GM23248 (cell line): ENCODE measurements around the gene S100A9.

ENCODE experiments used
- EZH2 ChIP-seq: fragments of 200-600 bp; sonication (generic); IDR thresholded peaks from 2 replicates; pipeline ENCODE4 v1.6.1; 2018; ENCODE audit warnings: antibody characterized with exemption, mild to moderate bottlenecking; ENCODE audit not compliant: insufficient read depth, poor library complexity, severe bottlenecking
- EZH2phosphoT487 ChIP-seq: fragments of 200-600 bp; sonication (generic); IDR thresholded peaks from 2 replicates; pipeline ENCODE4 v1.6.1; 2018; ENCODE audit warnings: antibody characterized with exemption, moderate library complexity, mild to moderate bottlenecking, low read depth; ENCODE audit not compliant: insufficient read depth

DNA sequence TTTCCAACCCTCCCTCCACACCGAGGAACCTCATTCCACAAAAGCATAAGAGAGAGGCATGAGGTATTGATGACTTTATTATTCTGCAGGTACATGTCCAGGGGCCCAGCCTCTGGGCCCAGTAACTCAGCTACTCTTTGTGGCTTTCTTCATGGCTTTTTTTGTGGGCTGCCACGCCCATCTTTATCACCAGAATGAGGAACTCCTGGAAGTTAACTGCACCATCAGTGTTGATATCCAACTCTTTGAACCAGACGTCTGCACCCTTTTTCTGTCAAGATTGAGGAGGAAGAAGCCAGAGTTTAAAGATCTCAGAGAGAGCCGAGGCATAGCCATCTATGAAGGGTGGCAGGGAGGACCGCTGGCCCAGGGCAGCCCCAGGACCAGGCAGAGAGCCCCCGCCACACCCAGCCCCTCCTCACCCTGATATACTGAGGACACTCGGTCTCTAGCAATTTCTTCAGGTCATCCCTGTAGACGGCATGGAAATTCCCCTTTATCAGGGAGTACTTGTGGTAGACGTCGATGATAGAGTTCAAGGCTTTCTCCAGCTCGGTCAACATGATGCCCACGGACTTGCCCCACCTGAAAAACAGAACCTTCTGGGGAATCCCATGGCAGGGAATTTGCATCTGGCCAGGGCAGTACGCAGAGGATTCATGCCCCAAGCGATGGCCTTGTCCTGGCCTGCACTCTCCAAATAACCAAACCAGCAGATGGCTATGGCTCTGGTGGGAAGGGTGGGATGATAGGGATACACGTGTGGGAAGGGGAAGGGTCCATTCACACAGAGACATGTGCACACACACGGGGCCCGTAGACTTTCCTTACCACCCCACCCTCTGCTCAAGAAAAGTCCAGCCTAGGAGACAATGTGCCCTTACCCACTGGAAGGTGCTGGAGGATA lies 32.6 kb downstream of the S100A9 start:
- TF ChIP-seq EZH2 = no peak
- no peak for TF ChIP-seq EZH2phosphoT487
